CMK (cell line): ENCODE results near the gene CATSPER1.

Source experiments
- DNase-seq: peaks from one replicate; pipeline ENCODE4 v3.0.0-alpha.2; 2010; ENCODE audit warnings: low read depth

Gene CATSPER1

GRCh38 chr11:66026017-66026529, at the start of gene CATSPER1:
TSS of gene CATSPER1 (minus strand) at chr11:66026479. CDS start at chr11:66026379, 100 bp downstream.
- DNase-seq: no peak

GRCh38 chr11:66075273-66075672, 49.0 kb upstream of the CATSPER1 start:
- no peak for DNase-seq

DNA sequence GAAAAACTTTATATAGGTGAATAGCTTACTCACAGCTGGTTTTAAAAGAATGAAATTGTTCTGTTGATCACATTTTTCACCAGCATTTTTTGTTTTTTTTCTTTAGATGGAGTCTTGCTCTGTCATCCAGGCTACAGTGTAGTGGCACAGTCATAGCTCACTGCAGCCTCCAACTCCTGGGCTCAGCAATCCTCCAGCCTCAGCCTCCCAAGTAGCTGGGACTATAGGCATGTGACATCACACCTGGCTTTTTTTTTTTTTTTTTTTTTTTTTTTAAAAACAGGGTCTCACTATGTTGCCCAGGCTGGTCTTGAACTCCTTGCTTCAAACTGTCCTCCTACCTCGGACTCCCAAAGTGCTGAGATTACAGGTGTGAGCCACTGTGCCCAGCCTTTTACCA, 47.4 kb upstream of the CATSPER1 start:
- no peak for DNase-seq

DNA sequence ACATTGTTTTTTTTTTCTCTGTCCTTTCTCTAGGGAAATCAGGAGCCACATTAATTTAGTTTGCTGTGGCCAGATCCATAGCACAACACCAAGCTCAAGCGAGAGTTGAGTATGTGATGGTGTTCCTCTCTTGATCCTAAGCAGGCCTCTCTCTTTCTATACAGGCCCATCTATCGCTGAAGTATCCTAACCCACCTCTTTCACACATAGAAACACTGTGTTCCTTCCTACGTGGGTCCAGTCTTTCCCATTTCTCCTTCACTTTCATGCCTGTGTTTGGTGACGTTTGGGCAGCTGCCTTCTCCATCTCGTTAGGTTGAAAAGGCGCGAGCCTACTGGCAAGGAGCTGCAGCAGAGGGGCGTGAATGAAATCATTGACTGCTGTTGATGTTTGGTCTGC, 46.2 kb upstream of the CATSPER1 start:
- DNase-seq: no peak

GRCh38 chr11:66072081-66072480, 45.8 kb upstream of the CATSPER1 start:
- no peak for DNase-seq

- DNase-seq: no peak
Observed at GRCh38 chr11:66071381-66071801, 45.1 kb upstream of the CATSPER1 start.

GRCh38 chr11:66070604-66071380, 44.5 kb upstream of the CATSPER1 start:
- DNase-seq: no peak

- DNase-seq: peak; percentile 76
Observed at GRCh38 chr11:66069715-66070603, 43.7 kb upstream of the CATSPER1 start, which contains the start of gene PACS1. TSS of gene PACS1 (plus strand) at chr11:66070272. CDS start at chr11:66070487, 215 bp downstream.

- peak; percentile 32 for DNase-seq
Observed at GRCh38 chr11:66068923-66069714, 42.8 kb upstream of the CATSPER1 start.

DNA sequence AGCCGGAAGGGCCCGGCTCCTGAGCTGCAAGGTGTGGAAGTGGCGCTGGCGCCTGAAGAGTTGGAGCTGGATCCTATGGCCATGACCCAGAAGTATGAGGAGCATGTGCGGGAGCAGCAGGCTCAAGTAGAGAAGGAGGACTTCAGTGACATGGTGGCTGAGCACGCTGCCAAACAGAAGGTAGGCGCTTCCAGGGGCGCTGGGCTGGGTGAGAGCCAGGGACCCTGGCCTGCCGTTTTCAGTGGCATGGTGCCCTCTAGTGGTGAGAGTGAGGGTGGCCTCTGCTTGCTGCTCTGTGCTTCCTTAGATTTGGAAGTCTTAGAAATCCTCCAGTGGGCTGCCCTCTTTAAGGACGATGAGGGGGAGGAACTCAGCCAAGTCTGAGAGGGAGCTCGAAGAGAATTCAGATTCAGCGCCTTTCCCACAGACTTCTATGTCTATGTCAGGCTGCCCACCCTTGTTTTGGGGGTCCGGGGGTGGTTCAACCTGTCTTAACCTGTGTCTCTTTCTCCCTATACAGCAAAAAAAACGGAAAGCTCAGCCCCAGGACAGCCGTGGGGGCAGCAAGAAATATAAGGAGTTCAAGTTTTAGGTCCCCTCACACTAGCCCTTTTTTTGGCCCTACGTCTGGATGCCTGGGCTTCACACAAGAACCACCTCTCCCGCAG, 42.0 kb upstream of the CATSPER1 start:
- DNase-seq: peak; percentile 57

DNA sequence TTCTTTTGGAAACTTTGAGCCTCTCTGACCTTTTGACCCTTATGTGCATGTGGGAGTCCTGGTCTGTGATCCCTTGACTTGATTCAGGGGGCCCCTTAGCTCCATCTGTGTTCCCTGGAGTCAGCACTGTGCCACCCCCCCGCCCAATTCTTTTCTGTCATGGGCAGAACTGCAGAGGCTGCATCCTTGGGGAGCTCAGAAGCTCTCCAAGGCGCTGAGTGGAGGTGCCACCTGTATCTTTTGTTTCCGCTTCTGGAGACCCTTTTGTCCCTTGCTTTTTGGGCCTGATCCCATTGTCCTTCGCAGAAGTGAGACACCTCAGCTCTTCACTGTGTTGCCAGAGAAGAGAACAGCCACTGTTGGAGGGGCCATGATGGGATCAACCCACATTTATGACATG, 41.4 kb upstream of the CATSPER1 start:
- no peak for DNase-seq

- DNase-seq: no peak
Observed at GRCh38 chr11:66066751-66067150, 40.5 kb upstream of the CATSPER1 start.

GRCh38 chr11:66064571-66064970, 38.3 kb upstream of the CATSPER1 start:
- no peak for DNase-seq

GRCh38 chr11:66063900-66064299, 37.6 kb upstream of the CATSPER1 start:
- DNase-seq: no peak

DNA sequence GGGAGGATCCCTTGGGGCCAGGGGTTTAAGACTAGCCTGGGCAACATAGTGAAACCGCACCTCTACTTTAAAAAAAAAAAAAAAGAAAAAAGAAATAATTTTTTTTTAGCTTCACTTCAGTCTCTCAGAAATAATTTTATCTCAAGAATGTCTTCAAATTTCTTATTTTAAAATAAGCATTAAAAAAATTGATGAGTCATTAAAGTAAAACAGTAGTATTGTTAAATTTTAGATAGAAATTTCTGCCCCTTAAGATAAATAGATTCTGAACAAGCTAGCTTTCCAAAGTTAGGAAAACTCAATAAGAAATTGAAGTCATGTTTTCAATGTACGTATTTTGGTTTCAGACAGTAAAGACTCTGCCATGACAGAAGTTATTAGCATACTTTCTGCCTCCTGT, 36.1 kb upstream of the CATSPER1 start:
- no peak for DNase-seq

DNA sequence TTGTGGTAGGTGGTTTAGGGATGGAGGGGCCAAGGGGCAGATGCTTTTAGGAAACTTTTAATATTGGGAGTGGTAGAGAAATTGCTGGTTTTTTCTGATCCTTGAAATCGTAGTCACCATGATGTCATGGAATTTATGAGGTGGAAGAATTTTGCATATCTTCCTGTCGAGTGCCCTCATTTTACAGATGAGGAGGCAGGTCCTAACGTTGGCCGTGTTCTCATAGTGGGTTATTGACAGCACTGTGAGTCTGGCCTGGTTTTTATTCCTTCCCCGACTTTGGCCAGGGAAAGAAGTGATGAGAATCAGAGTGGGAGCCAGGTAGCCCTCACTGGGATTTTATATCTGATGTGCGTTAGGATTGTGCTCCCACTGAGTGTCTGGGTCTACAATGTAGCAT, 35.0 kb upstream of the CATSPER1 start:
- DNase-seq: no peak

GRCh38 chr11:66059966-66060680, 33.8 kb upstream of the CATSPER1 start:
- no peak for DNase-seq

DNA sequence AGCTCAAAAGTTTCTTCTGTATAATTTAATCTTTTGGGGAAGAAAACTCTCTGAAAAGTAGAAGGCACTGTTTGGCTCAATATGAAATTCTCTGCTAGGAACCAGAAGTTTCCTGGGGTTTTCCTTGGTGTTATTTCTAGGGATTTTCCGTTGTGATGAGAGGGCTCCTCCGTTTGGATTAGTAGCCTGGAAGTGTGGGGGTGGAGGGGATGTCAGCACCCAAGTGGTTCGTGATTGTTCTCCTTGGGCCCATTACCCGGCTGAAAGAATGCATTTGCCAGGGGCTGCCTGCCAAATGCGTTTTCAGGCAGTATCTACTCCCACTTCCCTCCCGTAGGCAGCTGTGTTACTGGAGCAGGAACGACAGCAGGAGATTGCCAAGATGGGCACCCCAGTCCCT, 30.2 kb upstream of the CATSPER1 start:
- DNase-seq: no peak

DNA sequence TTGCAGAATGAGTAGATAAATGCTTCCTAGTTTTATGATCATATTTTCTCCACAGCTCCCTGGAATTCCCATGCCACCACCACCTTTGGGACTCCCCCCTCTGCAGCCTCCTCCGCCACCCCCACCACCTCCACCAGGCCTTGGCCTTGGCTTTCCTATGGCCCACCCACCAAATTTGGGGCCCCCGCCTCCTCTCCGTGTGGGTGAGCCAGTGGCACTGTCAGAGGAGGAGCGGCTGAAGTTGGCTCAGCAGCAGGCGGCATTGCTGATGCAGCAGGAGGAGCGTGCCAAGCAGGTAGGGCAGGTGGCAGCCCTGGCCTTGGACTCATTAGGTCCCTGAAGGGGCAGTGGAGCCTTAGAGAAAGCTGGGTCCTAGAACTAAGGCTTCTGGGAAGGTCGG, 28.7 kb upstream of the CATSPER1 start:
- DNase-seq: no peak

GRCh38 chr11:66052664-66052982, 26.3 kb upstream of the CATSPER1 start:
- no peak for DNase-seq
